GM12878 (cell line): Measurements from ENCODE around the gene NPEPPS. TPM values are rescaled to one million over a fixed set of nuclear protein-coding genes. Genes with fewer than 3 reads are reported as not detected.
A peak's percentile ranks its signal among the peaks of the same experiment; 100 is the strongest.

Source experiments
- CHD1 ChIP-seq: IDR thresholded peaks from 2 replicates; pipeline ENCODE4 v1.6.1; 2012; ENCODE audit warnings: low read depth, low read length, improper control_type of control experiment
- EP300 ChIP-seq, 2 experiments: fragments of 150-350 bp in 1 of 2; IDR thresholded peaks; 2 replicates each; pipeline ENCODE4 v1.6.1; 2011 to 2012; ENCODE audit warnings: low read depth in 2 of 2, low read length in 2 of 2, borderline replicate concordance in 1 of 2, improper control_type of control experiment in 1 of 2, inconsistent platforms in 1 of 2; ENCODE audit not compliant: control insufficient read depth in 1 of 2
- NFYA ChIP-seq: IDR thresholded peaks from 2 replicates; pipeline ENCODE4 v1.6.1; 2011; ENCODE audit warnings: low read depth, mild to moderate bottlenecking, low read length, improper control_type of control experiment, borderline replicate concordance
- POLR2AphosphoS5 ChIP-seq: IDR thresholded peaks from 2 replicates; pipeline ENCODE4 v1.6.1; 2011; ENCODE audit warnings: mild to moderate bottlenecking, low read length, inconsistent platforms
- RUNX3 ChIP-seq: IDR thresholded peaks from 2 replicates; pipeline ENCODE4 v1.6.1; 2012; ENCODE audit warnings: low read length, inconsistent platforms
- TAF1 ChIP-seq: IDR thresholded peaks from 2 replicates; pipeline ENCODE4 v1.6.1; 2011; ENCODE audit warnings: mild to moderate bottlenecking, low read depth, low read length, borderline replicate concordance
- polyA plus RNA-seq, 11 experiments: library from polyadenylated mRNA; depleted of rRNA in 4 of 11; unstranded in 6 of 11; stranded (reverse) in 5 of 11; fragments of >200 nt; fragmentation: Nextera tagmentation in 4 of 11; fragmentation: Illumina TruSeq in 1 of 11; extraction: Ambion mirVana in 4 of 11; extraction: Trizol in 1 of 11; gene quantifications; 1 replicate in 1 of 11; 2 replicates in 10 of 11; pipeline versions ENCODE4 v1.2.1 to v1.2.3, GENCODE V29; 2011 to 2016; ENCODE audit warnings: inconsistent platforms in 2 of 11, missing spikeins in 2 of 11, low read depth in 1 of 11
- total RNA-seq, 4 experiments: library from RNA; depleted of rRNA in 3 of 4; stranded (reverse); fragments of >200 nt in 3 of 4; fragmentation: Illumina TruSeq in 1 of 4; extraction: Trizol in 1 of 4; gene quantifications; 2 replicates each; pipeline versions ENCODE4 v1.2.1 to v1.2.3, GENCODE V29; 2013 to 2021
- TF ChIP-seq, protein P1 (sequence below): fragments of 450-650 bp; IDR thresholded peaks from 2 replicates; pipeline ENCODE4 v1.6.1; 2017; ENCODE audit warnings: mild to moderate bottlenecking, low read depth, inconsistent platforms; ENCODE audit not compliant: poor library complexity, severe bottlenecking
- TF ChIP-seq, protein P2 (sequence below): fragments of 150-350 bp; IDR thresholded peaks from 2 replicates; pipeline ENCODE4 v1.6.1; 2016; ENCODE audit warnings: low read depth, low read length
- TF ChIP-seq, protein P3 (sequence below): fragments of 450-650 bp; IDR thresholded peaks from 2 replicates; pipeline ENCODE4 v1.6.1; 2017; ENCODE audit warnings: mild to moderate bottlenecking, moderate library complexity
- TF ChIP-seq, protein P4 (sequence below): fragments of 450-650 bp; IDR thresholded peaks from 2 replicates; pipeline ENCODE4 v1.6.1; 2017; ENCODE audit warnings: mild to moderate bottlenecking
- TF ChIP-seq, protein P5 (sequence below): fragments of 450-650 bp; IDR thresholded peaks from 2 replicates; pipeline ENCODE4 v1.6.1; 2017; ENCODE audit warnings: low read depth, mild to moderate bottlenecking, moderate library complexity

NPEPPS gene
- total and polyA plus RNA-seq, 10 of the 15 experiments (the other 5 are each of a cell fraction or from before 2014, with no cell fraction given): 25.8 to 214 (median 64.6) TPM

DNA sequence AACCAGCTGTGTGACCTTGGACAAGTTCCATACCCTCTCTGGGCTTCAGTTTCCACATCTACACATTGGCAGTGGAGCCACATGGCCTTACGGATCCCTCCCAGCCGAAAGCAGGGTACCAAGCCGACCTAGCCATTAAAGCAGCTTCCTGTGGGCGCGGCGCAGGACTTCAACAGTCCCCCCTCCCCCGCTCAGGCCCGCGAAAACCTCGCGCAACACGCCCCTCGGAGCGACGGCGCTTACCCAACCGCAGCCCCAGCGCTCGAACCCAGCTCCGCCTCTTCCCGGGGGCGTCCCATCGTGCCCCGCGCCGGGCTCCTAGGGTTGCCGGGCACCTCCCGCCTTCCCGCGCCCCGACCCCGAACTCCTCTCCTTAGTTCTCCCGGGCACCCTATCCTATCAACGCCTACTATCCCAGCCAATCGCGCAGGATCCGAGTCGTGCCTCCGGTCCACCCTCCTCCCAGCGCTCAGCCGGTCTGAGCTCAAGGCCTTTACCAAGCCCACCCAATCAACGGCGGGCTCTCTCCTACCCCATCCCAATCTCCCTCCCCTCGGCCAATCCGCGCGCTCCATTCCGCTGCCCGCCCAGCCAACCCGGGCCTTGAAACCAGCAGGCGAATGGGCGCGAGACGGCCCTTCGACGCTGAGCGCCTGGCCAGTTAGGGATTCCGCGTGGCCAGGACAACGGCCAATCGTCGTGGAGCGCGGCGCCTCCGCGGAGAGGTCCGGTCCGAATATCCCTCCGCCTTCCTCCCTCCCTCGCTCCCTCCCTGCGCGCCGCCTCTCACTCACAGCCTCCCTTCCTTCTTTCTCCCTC is 118.5 kb downstream of the NPEPPS start, which contains the start of gene KPNB1 (continued):
- TF ChIP-seq, protein P1, sequence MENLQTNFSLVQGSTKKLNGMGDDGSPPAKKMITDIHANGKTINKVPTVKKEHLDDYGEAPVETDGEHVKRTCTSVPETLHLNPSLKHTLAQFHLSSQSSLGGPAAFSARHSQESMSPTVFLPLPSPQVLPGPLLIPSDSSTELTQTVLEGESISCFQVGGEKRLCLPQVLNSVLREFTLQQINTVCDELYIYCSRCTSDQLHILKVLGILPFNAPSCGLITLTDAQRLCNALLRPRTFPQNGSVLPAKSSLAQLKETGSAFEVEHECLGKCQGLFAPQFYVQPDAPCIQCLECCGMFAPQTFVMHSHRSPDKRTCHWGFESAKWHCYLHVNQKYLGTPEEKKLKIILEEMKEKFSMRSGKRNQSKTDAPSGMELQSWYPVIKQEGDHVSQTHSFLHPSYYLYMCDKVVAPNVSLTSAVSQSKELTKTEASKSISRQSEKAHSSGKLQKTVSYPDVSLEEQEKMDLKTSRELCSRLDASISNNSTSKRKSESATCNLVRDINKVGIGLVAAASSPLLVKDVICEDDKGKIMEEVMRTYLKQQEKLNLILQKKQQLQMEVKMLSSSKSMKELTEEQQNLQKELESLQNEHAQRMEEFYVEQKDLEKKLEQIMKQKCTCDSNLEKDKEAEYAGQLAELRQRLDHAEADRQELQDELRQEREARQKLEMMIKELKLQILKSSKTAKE: no peak
- TF ChIP-seq CHD1 (no peak), RUNX3 (peak; percentile 85), EP300 (IDR thresholded peaks at IDR 0.05; ENCODE audit: borderline replicate concordance in 1 of 2, control insufficient read depth in 1 of 2, low read depth in 2 of 2, low read length in 2 of 2) (peak in 1 of 2 experiments; percentile 52; a peak in 2 of 4 replicates), NFYA (peak; percentile 72), POLR2AphosphoS5 (peak; percentile 79; the same call in 1 of the 2 replicates), TAF1 (peak; percentile 95; the same call in 1 of the 2 replicates)
- TF ChIP-seq, protein P2, sequence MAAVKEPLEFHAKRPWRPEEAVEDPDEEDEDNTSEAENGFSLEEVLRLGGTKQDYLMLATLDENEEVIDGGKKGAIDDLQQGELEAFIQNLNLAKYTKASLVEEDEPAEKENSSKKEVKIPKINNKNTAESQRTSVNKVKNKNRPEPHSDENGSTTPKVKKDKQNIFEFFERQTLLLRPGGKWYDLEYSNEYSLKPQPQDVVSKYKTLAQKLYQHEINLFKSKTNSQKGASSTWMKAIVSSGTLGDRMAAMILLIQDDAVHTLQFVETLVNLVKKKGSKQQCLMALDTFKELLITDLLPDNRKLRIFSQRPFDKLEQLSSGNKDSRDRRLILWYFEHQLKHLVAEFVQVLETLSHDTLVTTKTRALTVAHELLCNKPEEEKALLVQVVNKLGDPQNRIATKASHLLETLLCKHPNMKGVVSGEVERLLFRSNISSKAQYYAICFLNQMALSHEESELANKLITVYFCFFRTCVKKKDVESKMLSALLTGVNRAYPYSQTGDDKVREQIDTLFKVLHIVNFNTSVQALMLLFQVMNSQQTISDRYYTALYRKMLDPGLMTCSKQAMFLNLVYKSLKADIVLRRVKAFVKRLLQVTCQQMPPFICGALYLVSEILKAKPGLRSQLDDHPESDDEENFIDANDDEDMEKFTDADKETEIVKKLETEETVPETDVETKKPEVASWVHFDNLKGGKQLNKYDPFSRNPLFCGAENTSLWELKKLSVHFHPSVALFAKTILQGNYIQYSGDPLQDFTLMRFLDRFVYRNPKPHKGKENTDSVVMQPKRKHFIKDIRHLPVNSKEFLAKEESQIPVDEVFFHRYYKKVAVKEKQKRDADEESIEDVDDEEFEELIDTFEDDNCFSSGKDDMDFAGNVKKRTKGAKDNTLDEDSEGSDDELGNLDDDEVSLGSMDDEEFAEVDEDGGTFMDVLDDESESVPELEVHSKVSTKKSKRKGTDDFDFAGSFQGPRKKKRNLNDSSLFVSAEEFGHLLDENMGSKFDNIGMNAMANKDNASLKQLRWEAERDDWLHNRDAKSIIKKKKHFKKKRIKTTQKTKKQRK: peak; percentile 80
- TF ChIP-seq, protein P3, sequence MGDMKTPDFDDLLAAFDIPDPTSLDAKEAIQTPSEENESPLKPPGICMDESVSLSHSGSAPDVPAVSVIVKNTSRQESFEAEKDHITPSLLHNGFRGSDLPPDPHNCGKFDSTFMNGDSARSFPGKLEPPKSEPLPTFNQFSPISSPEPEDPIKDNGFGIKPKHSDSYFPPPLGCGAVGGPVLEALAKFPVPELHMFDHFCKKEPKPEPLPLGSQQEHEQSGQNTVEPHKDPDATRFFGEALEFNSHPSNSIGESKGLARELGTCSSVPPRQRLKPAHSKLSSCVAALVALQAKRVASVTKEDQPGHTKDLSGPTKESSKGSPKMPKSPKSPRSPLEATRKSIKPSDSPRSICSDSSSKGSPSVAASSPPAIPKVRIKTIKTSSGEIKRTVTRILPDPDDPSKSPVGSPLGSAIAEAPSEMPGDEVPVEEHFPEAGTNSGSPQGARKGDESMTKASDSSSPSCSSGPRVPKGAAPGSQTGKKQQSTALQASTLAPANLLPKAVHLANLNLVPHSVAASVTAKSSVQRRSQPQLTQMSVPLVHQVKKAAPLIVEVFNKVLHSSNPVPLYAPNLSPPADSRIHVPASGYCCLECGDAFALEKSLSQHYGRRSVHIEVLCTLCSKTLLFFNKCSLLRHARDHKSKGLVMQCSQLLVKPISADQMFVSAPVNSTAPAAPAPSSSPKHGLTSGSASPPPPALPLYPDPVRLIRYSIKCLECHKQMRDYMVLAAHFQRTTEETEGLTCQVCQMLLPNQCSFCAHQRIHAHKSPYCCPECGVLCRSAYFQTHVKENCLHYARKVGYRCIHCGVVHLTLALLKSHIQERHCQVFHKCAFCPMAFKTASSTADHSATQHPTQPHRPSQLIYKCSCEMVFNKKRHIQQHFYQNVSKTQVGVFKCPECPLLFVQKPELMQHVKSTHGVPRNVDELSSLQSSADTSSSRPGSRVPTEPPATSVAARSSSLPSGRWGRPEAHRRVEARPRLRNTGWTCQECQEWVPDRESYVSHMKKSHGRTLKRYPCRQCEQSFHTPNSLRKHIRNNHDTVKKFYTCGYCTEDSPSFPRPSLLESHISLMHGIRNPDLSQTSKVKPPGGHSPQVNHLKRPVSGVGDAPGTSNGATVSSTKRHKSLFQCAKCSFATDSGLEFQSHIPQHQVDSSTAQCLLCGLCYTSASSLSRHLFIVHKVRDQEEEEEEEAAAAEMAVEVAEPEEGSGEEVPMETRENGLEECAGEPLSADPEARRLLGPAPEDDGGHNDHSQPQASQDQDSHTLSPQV: no peak
- TF ChIP-seq, protein P4, sequence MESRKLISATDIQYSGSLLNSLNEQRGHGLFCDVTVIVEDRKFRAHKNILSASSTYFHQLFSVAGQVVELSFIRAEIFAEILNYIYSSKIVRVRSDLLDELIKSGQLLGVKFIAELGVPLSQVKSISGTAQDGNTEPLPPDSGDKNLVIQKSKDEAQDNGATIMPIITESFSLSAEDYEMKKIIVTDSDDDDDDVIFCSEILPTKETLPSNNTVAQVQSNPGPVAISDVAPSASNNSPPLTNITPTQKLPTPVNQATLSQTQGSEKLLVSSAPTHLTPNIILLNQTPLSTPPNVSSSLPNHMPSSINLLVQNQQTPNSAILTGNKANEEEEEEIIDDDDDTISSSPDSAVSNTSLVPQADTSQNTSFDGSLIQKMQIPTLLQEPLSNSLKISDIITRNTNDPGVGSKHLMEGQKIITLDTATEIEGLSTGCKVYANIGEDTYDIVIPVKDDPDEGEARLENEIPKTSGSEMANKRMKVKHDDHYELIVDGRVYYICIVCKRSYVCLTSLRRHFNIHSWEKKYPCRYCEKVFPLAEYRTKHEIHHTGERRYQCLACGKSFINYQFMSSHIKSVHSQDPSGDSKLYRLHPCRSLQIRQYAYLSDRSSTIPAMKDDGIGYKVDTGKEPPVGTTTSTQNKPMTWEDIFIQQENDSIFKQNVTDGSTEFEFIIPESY: no peak
- TF ChIP-seq, protein P5, sequence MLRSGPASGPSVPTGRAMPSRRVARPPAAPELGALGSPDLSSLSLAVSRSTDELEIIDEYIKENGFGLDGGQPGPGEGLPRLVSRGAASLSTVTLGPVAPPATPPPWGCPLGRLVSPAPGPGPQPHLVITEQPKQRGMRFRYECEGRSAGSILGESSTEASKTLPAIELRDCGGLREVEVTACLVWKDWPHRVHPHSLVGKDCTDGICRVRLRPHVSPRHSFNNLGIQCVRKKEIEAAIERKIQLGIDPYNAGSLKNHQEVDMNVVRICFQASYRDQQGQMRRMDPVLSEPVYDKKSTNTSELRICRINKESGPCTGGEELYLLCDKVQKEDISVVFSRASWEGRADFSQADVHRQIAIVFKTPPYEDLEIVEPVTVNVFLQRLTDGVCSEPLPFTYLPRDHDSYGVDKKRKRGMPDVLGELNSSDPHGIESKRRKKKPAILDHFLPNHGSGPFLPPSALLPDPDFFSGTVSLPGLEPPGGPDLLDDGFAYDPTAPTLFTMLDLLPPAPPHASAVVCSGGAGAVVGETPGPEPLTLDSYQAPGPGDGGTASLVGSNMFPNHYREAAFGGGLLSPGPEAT: peak; percentile 67
